Thoracic aorta (tissue), 2 donors: ENCODE measurements around the gene ATRIP. TPM values are rescaled to one million over a fixed set of nuclear protein-coding genes. Genes with fewer than 3 reads are reported as not detected.

ENCODE experiments used
- ATAC-seq: fragments of 150-250 bp; one replicate; pipeline ENCODE4 v1.8.0; 2017; ENCODE audit warnings: low read depth; ENCODE audit not compliant: insufficient number of reproducible peaks, low FRiP score
- DNase-seq: peaks from one replicate; pipeline ENCODE4 v3.0.0-alpha.2; 2020; ENCODE audit warnings: low spot score
- H3K27ac ChIP-seq, 2 donors: fragments of 200-600 bp; sonication (generic); 1 replicate in 1 of 2; 2 replicates in 1 of 2; pipeline ENCODE4 v1.5.1; 2016; ENCODE audit warnings: mild to moderate bottlenecking in 2 of 2, moderate library complexity in 2 of 2
- H3K27me3 ChIP-seq: fragments of 200-600 bp; sonication (generic); replicated peaks from 2 replicates; pipeline ENCODE4 v1.6.0; 2016; ENCODE audit warnings: mild to moderate bottlenecking; ENCODE audit not compliant: insufficient read depth
- H3K36me3 ChIP-seq: fragments of 200-600 bp; sonication (generic); one replicate; pipeline ENCODE4 v1.5.1; 2016
- H3K4me1 ChIP-seq, 2 donors: fragments of 200-600 bp; sonication (generic); 1 replicate in 1 of 2; 2 replicates in 1 of 2; pipeline versions ENCODE4 v1.5.1 to v1.6.0; 2016; ENCODE audit warnings: low read depth in 2 of 2, mild to moderate bottlenecking in 1 of 2; ENCODE audit not compliant: control insufficient read depth in 1 of 2
- H3K4me3 ChIP-seq: fragments of 200-600 bp; sonication (generic); 2 replicates; pipeline ENCODE4 v1.5.1; 2016; ENCODE audit warnings: mild to moderate bottlenecking
- H3K9me3 ChIP-seq: fragments of 200-600 bp; sonication (generic); 2 replicates; pipeline ENCODE4 v1.5.1; 2016
- CTCF ChIP-seq: fragments of 200-600 bp; sonication (generic); IDR thresholded peaks from one replicate; pipeline ENCODE4 v1.5.1; 2019; ENCODE audit warnings: antibody characterized with exemption
- total RNA-seq, 2 donors: library from RNA; depleted of rRNA; stranded (reverse); fragments of >200 nt; gene quantifications; one replicate each; pipeline versions ENCODE4 v1.1.0 to v1.2.3, GENCODE V29; 2016

ATRIP gene
- total RNA-seq, 2 donors from 2014 or later, result 4.0 to 8.3 TPM

- TF ChIP-seq CTCF, result peak; percentile 45
- peaks cover 12 to 37% of the 10 kb centered on the region in 2 donors for H3K4me1 ChIP-seq
- H3K36me3 ChIP-seq, result no peaks in the 10 kb centered on the region
- no peaks in the 10 kb centered on the region for H3K27me3 ChIP-seq
- ATAC-seq (no peak), DNase-seq (no peak)
- peak overlapping the region; percentile 32 to 70 for H3K27ac ChIP-seq
- H3K9me3 ChIP-seq, result no peaks in the 10 kb centered on the region
- no peak overlapping the region for H3K4me3 ChIP-seq
Observed at GRCh38 chr3:48507256-48508061, 60.9 kb downstream of the ATRIP start.

GRCh38 chr3:48511551-48511950 lies 65.0 kb downstream of the ATRIP start:
- H3K4me3 ChIP-seq, result no peak overlapping the region
- TF ChIP-seq CTCF, result no peak
- H3K36me3 ChIP-seq, result no peaks in the 10 kb centered on the region
- no peaks in the 10 kb centered on the region for H3K9me3 ChIP-seq
- no peak overlapping the region for H3K27ac ChIP-seq
- H3K27me3 ChIP-seq, result no peaks in the 10 kb centered on the region
- peaks cover 2 to 13% of the 10 kb centered on the region in 2 donors for H3K4me1 ChIP-seq
- DNase-seq (no peak), ATAC-seq (no peak)

GRCh38 chr3:48514431-48515227 lies 68.1 kb downstream of the ATRIP start:
- Histone ChIP-seq H3K9me3 (no peaks in the 10 kb centered on the region), H3K27me3 (no peaks in the 10 kb centered on the region), H3K4me1 (no peaks in the 10 kb centered on the region), H3K36me3 (no peaks in the 10 kb centered on the region), H3K4me3 (no peak overlapping the region), H3K27ac (no peak overlapping the region)
- DNase-seq (no peak), ATAC-seq (no peak)
- no peak for TF ChIP-seq CTCF

Other genes with a start within 250 kb of the ATRIP start
- gene CAMP, start 223.2 kb upstream of the ATRIP start, total RNA-seq, result not detected
- gene ZNF589, start 205.6 kb upstream of the ATRIP start, total RNA-seq, result 1 to 10 TPM; 8.9 to 9.1 TPM
- gene NME6, start 145.4 kb upstream of the ATRIP start, total RNA-seq, result 10 to 100 TPM; 13.7 to 34.2 TPM
- gene SPINK8, start 113.1 kb upstream of the ATRIP start, total RNA-seq, result not detected
- gene FBXW12, start 74.5 kb upstream of the ATRIP start, total RNA-seq, result not detected
- gene PLXNB1, start 16.7 kb upstream of the ATRIP start, total RNA-seq, result 100 to 1,000 TPM; 177 to 210 TPM
- 10 to 100 TPM in 1 of 2 donors, 1 to 10 TPM in 1; 5.9 to 15.2 TPM for gene CCDC51, start 6.6 kb upstream of the ATRIP start, total RNA-seq
- gene TMA7, start 6.5 kb upstream of the ATRIP start, total RNA-seq, result 100 to 1,000 TPM; 112 to 164 TPM
- 100 to 1,000 TPM; 151 to 159 TPM for gene SHISA5, start 57.4 kb downstream of the ATRIP start, total RNA-seq
- gene PFKFB4, start 110.1 kb downstream of the ATRIP start, total RNA-seq, result 1 to 10 TPM; 3.7 to 8.5 TPM
- 1 to 10 TPM in 1 of 2 donors, not detected in 1; 3.0 TPM for gene UCN2, start 117.0 kb downstream of the ATRIP start, total RNA-seq
- gene COL7A1, start 148.6 kb downstream of the ATRIP start, total RNA-seq, result 10 to 100 TPM; 16.4 to 26.7 TPM
- gene UQCRC1, start 162.9 kb downstream of the ATRIP start, total RNA-seq, result 100 to 1,000 TPM; 226 to 234 TPM
- 1 to 10 TPM in 1 of 2 donors, not detected in 1; 8.0 TPM for gene TMEM89, start 175.0 kb downstream of the ATRIP start, total RNA-seq
- gene SLC26A6, start 188.7 kb downstream of the ATRIP start, total RNA-seq, result 100 to 1,000 TPM in 1 of 2 donors, 10 to 100 TPM in 1; 93.9 to 102 TPM
- 1 to 10 TPM; 1.3 to 3.0 TPM for gene CELSR3, start 216.1 kb downstream of the ATRIP start, total RNA-seq
- gene NCKIPSD, start 239.2 kb downstream of the ATRIP start, total RNA-seq, result 100 to 1,000 TPM in 1 of 2 donors, 10 to 100 TPM in 1; 59.6 to 101 TPM